ENCODE data around the gene TMEM51. TPM values are rescaled to one million over a fixed set of nuclear protein-coding genes. Genes with fewer than 3 reads are reported as not detected.

TMEM51 gene
- total and polyA plus RNA-seq, 2 of the 13 experiments (the other 11 are each of a cell fraction or from before 2014, with no cell fraction given) = 12.2 to 22.3 TPM

GRCh38 chr1:15139654-15140350 is 13.7 kb upstream of the TMEM51 start (continued):
- TF ChIP-seq, protein P1, sequence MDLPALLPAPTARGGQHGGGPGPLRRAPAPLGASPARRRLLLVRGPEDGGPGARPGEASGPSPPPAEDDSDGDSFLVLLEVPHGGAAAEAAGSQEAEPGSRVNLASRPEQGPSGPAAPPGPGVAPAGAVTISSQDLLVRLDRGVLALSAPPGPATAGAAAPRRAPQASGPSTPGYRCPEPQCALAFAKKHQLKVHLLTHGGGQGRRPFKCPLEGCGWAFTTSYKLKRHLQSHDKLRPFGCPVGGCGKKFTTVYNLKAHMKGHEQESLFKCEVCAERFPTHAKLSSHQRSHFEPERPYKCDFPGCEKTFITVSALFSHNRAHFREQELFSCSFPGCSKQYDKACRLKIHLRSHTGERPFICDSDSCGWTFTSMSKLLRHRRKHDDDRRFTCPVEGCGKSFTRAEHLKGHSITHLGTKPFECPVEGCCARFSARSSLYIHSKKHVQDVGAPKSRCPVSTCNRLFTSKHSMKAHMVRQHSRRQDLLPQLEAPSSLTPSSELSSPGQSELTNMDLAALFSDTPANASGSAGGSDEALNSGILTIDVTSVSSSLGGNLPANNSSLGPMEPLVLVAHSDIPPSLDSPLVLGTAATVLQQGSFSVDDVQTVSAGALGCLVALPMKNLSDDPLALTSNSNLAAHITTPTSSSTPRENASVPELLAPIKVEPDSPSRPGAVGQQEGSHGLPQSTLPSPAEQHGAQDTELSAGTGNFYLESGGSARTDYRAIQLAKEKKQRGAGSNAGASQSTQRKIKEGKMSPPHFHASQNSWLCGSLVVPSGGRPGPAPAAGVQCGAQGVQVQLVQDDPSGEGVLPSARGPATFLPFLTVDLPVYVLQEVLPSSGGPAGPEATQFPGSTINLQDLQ (CRISPR knock-in tag; IDR thresholded peaks at IDR 0.05) = no peak
- TF ChIP-seq ZFP37 (CRISPR knock-in tag; IDR thresholded peaks at IDR 0.05; ENCODE audit: borderline replicate concordance) = no peak
- no peak for TF ChIP-seq HOXA9 (CRISPR knock-in tag; IDR thresholded peaks at IDR 0.05; ENCODE audit: borderline replicate concordance)
- no peak for TF ChIP-seq NFYB (CRISPR knock-in tag; IDR thresholded peaks at IDR 0.05)
- TF ChIP-seq, protein P2, sequence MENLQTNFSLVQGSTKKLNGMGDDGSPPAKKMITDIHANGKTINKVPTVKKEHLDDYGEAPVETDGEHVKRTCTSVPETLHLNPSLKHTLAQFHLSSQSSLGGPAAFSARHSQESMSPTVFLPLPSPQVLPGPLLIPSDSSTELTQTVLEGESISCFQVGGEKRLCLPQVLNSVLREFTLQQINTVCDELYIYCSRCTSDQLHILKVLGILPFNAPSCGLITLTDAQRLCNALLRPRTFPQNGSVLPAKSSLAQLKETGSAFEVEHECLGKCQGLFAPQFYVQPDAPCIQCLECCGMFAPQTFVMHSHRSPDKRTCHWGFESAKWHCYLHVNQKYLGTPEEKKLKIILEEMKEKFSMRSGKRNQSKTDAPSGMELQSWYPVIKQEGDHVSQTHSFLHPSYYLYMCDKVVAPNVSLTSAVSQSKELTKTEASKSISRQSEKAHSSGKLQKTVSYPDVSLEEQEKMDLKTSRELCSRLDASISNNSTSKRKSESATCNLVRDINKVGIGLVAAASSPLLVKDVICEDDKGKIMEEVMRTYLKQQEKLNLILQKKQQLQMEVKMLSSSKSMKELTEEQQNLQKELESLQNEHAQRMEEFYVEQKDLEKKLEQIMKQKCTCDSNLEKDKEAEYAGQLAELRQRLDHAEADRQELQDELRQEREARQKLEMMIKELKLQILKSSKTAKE (CRISPR knock-in tag; IDR thresholded peaks at IDR 0.05; ENCODE audit: borderline replicate concordance) = peak; percentile 94
- TF ChIP-seq ZNF382 (CRISPR knock-in tag; IDR thresholded peaks at IDR 0.05; ENCODE audit: borderline replicate concordance) = no peak
- TF ChIP-seq, protein P3, sequence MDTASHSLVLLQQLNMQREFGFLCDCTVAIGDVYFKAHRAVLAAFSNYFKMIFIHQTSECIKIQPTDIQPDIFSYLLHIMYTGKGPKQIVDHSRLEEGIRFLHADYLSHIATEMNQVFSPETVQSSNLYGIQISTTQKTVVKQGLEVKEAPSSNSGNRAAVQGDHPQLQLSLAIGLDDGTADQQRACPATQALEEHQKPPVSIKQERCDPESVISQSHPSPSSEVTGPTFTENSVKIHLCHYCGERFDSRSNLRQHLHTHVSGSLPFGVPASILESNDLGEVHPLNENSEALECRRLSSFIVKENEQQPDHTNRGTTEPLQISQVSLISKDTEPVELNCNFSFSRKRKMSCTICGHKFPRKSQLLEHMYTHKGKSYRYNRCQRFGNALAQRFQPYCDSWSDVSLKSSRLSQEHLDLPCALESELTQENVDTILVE (CRISPR knock-in tag; IDR thresholded peaks at IDR 0.05) = no peak
- TF ChIP-seq AGO1 (IDR thresholded peaks at IDR 0.05; ENCODE audit: low read depth, low read length, poor library complexity, severe bottlenecking) = no peak
- TF ChIP-seq TRIM22 (IDR thresholded peaks at IDR 0.05) = no peak
- peak; percentile 47 for TF ChIP-seq CEBPG (CRISPR knock-in tag; IDR thresholded peaks at IDR 0.05)
- no peak for TF ChIP-seq SMAD9 (CRISPR knock-in tag; IDR thresholded peaks at IDR 0.05)
- TF ChIP-seq ELF3 (CRISPR knock-in tag; IDR thresholded peaks at IDR 0.05) = peak; percentile 72
- TF ChIP-seq GRHL1 (CRISPR knock-in tag; conservative IDR thresholded peaks at IDR 0.05) = no peak
- TF ChIP-seq MTF1 (CRISPR knock-in tag; IDR thresholded peaks at IDR 0.05) = no peak
- no peak; the same call in 2 of the 3 replicates for TF ChIP-seq MXI1 (IDR thresholded peaks at IDR 0.05; ENCODE audit: borderline replicate concordance, low read depth, low read length)
